Amniotic epithelial cell (primary cell): ENCODE results near the gene TMED7.

Experiments used
- DNase-seq: peaks from one replicate; pipeline ENCODE4 v3.0.0-alpha.2; 2010; ENCODE audit warnings: low read depth

Gene TMED7

GRCh38 chr5:115580941-115581340 lies 44.9 kb downstream of the TMED7 start:
- DNase-seq = no peak

GRCh38 chr5:115579747-115580173 lies 46.1 kb downstream of the TMED7 start:
- no peak for DNase-seq

- DNase-seq = no peak
Observed at GRCh38 chr5:115579216-115579615, 46.6 kb downstream of the TMED7 start.

- DNase-seq = no peak
Observed at GRCh38 chr5:115578657-115579056, 47.2 kb downstream of the TMED7 start.

- DNase-seq = no peak
Observed at GRCh38 chr5:115577741-115578140, 48.1 kb downstream of the TMED7 start.

- peak; percentile 56 for DNase-seq
Observed at GRCh38 chr5:115577329-115577728, 48.5 kb downstream of the TMED7 start.

- peak; percentile 60 for DNase-seq
Observed at GRCh38 chr5:115575167-115576070, 50.4 kb downstream of the TMED7 start.

GRCh38 chr5:115573133-115573532 lies 52.7 kb downstream of the TMED7 start:
- DNase-seq = peak; percentile 54

- no peak for DNase-seq
Observed at GRCh38 chr5:115571441-115571878, 54.4 kb downstream of the TMED7 start.

GRCh38 chr5:115568668-115569067 lies 57.2 kb downstream of the TMED7 start:
- DNase-seq = no peak

GRCh38 chr5:115565233-115565632 lies 60.6 kb downstream of the TMED7 start:
- no peak for DNase-seq
